NB4 (cell line): ENCODE measurements around the gene PLAGL1.

Experiments used
- DNase-seq: peaks from one replicate; pipeline ENCODE4 v3.0.0; 2010; ENCODE audit warnings: low read depth
- H3K4me3 ChIP-seq: one replicate; pipeline ENCODE4 v1.5.1; 2011; ENCODE audit warnings: mild to moderate bottlenecking, low read depth, low read length, moderate library complexity
- MYC ChIP-seq: IDR thresholded peaks from 2 replicates; pipeline ENCODE4 v1.6.1; 2011; ENCODE audit warnings: low read depth, low read length
- POLR2A ChIP-seq: IDR thresholded peaks from 2 replicates; pipeline ENCODE4 v1.6.1; 2011; ENCODE audit warnings: mild to moderate bottlenecking; ENCODE audit not compliant: insufficient read length; ENCODE audit errors: extremely low read depth
- TF ChIP-seq, protein P1 (sequence below): IDR thresholded peaks from one replicate; pipeline ENCODE4 v1.5.1; 2012; ENCODE audit warnings: low read depth, low read length
- TF ChIP-seq, protein P2 (sequence below): IDR thresholded peaks from 2 replicates; pipeline ENCODE4 v1.6.1; 2011; ENCODE audit warnings: low read depth, low read length

PLAGL1 gene, protein sequence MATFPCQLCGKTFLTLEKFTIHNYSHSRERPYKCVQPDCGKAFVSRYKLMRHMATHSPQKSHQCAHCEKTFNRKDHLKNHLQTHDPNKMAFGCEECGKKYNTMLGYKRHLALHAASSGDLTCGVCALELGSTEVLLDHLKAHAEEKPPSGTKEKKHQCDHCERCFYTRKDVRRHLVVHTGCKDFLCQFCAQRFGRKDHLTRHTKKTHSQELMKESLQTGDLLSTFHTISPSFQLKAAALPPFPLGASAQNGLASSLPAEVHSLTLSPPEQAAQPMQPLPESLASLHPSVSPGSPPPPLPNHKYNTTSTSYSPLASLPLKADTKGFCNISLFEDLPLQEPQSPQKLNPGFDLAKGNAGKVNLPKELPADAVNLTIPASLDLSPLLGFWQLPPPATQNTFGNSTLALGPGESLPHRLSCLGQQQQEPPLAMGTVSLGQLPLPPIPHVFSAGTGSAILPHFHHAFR

DNA sequence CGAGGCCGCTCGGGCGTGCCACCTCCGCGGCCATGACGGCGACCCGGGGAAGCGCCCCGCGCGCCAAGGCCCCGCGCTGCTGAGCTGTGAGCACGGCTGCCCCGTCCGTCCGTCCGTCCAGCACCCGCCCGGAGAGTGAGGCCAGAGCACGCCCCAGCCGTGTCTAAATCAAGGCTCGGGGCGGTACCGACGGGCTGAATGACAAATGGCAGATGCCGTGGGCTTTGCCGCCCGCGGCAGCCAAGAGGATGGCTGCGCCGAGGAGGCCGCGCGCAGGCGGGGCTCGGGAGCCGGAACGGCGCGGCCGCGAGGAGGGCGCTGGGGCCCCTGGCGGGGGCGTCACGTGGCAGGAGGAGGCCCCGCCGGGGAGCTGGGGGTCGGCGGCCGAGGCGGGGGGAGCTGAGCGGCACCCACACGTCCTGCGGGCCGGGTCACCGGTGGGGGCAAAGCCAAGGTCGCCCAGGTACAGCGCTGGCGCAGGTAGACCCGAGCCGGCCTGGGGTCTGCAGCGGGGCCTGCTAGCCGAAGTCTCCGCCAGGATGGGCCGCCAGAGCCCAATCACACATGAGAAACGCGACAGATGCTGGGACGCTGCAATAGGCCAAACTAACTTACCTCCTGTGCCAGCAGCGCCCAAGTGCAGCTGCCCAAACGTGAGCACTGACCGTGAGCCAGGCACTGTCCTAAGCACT lies at the start of gene PLAGL1:
Gene PLAGL1, minus strand, starts transcription at position 140 of the 692 bp plus-strand sequence. CDS start 60,123 bp downstream, outside the sequence.
- TF ChIP-seq, protein P1, sequence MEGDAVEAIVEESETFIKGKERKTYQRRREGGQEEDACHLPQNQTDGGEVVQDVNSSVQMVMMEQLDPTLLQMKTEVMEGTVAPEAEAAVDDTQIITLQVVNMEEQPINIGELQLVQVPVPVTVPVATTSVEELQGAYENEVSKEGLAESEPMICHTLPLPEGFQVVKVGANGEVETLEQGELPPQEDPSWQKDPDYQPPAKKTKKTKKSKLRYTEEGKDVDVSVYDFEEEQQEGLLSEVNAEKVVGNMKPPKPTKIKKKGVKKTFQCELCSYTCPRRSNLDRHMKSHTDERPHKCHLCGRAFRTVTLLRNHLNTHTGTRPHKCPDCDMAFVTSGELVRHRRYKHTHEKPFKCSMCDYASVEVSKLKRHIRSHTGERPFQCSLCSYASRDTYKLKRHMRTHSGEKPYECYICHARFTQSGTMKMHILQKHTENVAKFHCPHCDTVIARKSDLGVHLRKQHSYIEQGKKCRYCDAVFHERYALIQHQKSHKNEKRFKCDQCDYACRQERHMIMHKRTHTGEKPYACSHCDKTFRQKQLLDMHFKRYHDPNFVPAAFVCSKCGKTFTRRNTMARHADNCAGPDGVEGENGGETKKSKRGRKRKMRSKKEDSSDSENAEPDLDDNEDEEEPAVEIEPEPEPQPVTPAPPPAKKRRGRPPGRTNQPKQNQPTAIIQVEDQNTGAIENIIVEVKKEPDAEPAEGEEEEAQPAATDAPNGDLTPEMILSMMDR, result no peak
- TF ChIP-seq POLR2A, result peak; percentile 25
- TF ChIP-seq, protein P2, sequence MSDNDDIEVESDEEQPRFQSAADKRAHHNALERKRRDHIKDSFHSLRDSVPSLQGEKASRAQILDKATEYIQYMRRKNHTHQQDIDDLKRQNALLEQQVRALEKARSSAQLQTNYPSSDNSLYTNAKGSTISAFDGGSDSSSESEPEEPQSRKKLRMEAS, result no peak; the same call in 1 of the 2 replicates
- H3K4me3 ChIP-seq, result peak within 1 kb of the TSS; percentile 67
- DNase-seq, result peak; percentile 71

- no peak for DNase-seq
- no peak overlapping the region for H3K4me3 ChIP-seq
- no peak for TF ChIP-seq POLR2A
- TF ChIP-seq, protein P2, result no peak
- no peak for TF ChIP-seq MYC
- TF ChIP-seq, protein P1, result no peak
Measured at GRCh38 chr6:144055121-144055931, 47.3 kb upstream of the PLAGL1 start.

- TF ChIP-seq MYC, result no peak
- TF ChIP-seq POLR2A, result no peak
- TF ChIP-seq, protein P1, result no peak
- TF ChIP-seq, protein P2, result no peak
- DNase-seq, result peak; percentile 35
- H3K4me3 ChIP-seq, result no peak overlapping the region
Measured at GRCh38 chr6:144053601-144054000, 45.5 kb upstream of the PLAGL1 start.

DNA sequence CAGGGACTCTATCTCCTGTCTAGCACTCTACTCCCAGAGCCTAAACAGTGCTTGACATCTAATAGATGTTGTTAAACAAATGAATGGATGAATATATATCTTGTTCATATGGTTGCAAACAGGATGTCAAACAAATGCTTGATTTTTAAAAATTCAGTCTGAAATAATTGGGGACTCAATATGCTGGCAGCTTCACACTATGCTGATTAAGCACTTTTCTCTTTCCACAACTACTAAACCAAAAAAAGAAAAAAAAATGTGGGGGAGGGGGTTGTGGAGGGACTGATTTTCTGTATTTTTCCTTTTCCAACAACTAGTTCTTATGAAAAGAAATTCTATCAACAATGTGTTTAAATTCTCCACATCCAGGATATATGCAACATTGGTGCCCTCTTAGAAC lies 44.4 kb upstream of the PLAGL1 start:
- no peak overlapping the region for H3K4me3 ChIP-seq
- DNase-seq, result no peak
- TF ChIP-seq MYC, result no peak
- TF ChIP-seq POLR2A, result no peak
- TF ChIP-seq, protein P2, result no peak
- TF ChIP-seq, protein P1, result no peak

DNA sequence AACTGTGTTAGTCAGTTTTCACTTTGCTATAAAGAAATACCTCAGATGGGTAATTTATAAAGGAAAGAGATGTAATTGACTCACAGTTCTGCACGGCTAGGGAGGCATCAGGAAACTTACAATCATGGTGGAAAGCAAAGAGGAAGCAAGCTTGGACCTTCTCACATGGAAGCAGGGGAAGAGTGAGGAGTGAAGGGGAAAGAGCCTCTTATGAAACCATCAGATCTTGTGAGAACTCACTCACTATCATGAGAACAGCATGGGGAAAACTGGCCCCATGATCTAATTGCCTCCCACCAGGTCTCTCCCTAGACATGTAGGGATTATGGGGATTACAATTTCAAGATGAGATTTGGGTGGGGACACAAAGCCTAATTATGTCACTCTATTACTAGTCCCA lies 41.3 kb upstream of the PLAGL1 start:
- H3K4me3 ChIP-seq, result no peak overlapping the region
- DNase-seq, result no peak

More for the DNA sequence above, 41.3 kb upstream of the PLAGL1 start:
- no peak for TF ChIP-seq POLR2A
- TF ChIP-seq, protein P2, result no peak
- TF ChIP-seq, protein P1, result no peak
- no peak for TF ChIP-seq MYC
